ENCODE data around the gene RAB2B.
A peak's percentile ranks its signal among the peaks of the same experiment; 100 is the strongest.

Gene RAB2B

GRCh38 chr14:21467616-21468015, 9.1 kb downstream of the RAB2B start:
- TF ChIP-seq CTCF (IDR thresholded peaks at IDR 0.05; ENCODE audit: insufficient read depth, low read length) (no peak), REST (IDR thresholded peaks at IDR 0.05; ENCODE audit: insufficient replicate concordance, low read depth) (no peak), GABPA (IDR thresholded peaks at IDR 0.05; ENCODE audit: low read depth) (no peak), SPI1 (IDR thresholded peaks at IDR 0.05; ENCODE audit: borderline replicate concordance, low read depth) (no peak), POLR2AphosphoS5 (IDR thresholded peaks at IDR 0.05; ENCODE audit: low read depth) (no peak)
- H3K4me3 ChIP-seq (replicated peaks; ENCODE audit: insufficient read depth, low read length): no peak overlapping the region
- no peak for DNase-seq (ENCODE audit: low read depth in 1 of 2, low spot score in 1 of 2)
- H3K27ac ChIP-seq (replicated peaks): no peak overlapping the region
- no peaks in the 10 kb centered on the region for H3K27me3 ChIP-seq (ENCODE audit: insufficient read depth, poor library complexity, severe bottlenecking)

- Histone ChIP-seq H3K27ac (replicated peaks) (peak within 1 kb of the TSS; percentile 85), H3K27me3 (ENCODE audit: insufficient read depth, poor library complexity, severe bottlenecking) (no peaks in the 10 kb centered on the region), H3K4me3 (replicated peaks; ENCODE audit: insufficient read depth, low read length) (peak within 1 kb of the TSS; percentile 92)
- TF ChIP-seq GABPA (IDR thresholded peaks at IDR 0.05; ENCODE audit: low read depth) (peak; percentile 66), CTCF (IDR thresholded peaks at IDR 0.05; ENCODE audit: insufficient read depth, low read length) (peak; percentile 25), POLR2AphosphoS5 (IDR thresholded peaks at IDR 0.05; ENCODE audit: low read depth) (peak; percentile 60), REST (IDR thresholded peaks at IDR 0.05; ENCODE audit: insufficient replicate concordance, low read depth) (no peak)
- DNase-seq (ENCODE audit: low read depth in 1 of 2, low spot score in 1 of 2): peak; percentile 100
Observed at GRCh38 chr14:21455912-21456667, 20.7 kb downstream of the RAB2B start, which contains the start of gene CHD8. Gene CHD8, minus strand, starts transcription at chr14:21456123. Its CDS starts 24,480 bp downstream, at chr14:21431643.

- no peak for DNase-seq (ENCODE audit: low read depth in 1 of 2, low spot score in 1 of 2)
- Histone ChIP-seq H3K4me3 (replicated peaks; ENCODE audit: insufficient read depth, low read length) (peak overlapping the region; percentile 92), H3K27me3 (ENCODE audit: insufficient read depth, poor library complexity, severe bottlenecking) (no peaks in the 10 kb centered on the region), H3K27ac (replicated peaks) (peak overlapping the region; percentile 85)
- no peak for TF ChIP-seq POLR2AphosphoS5 (IDR thresholded peaks at IDR 0.05; ENCODE audit: low read depth)
- TF ChIP-seq GABPA (IDR thresholded peaks at IDR 0.05; ENCODE audit: low read depth): no peak
- TF ChIP-seq CTCF (IDR thresholded peaks at IDR 0.05; ENCODE audit: insufficient read depth, low read length): no peak
- TF ChIP-seq REST (IDR thresholded peaks at IDR 0.05; ENCODE audit: insufficient replicate concordance, low read depth): no peak
- TF ChIP-seq SPI1 (IDR thresholded peaks at IDR 0.05; ENCODE audit: borderline replicate concordance, low read depth): no peak
Observed at GRCh38 chr14:21455592-21455911, 21.2 kb downstream of the RAB2B start.

Data from HL-60 (cell line).